ENCODE results near the gene TARS3. TPM values are rescaled to one million over a fixed set of nuclear protein-coding genes. Genes with fewer than 3 reads are reported as not detected.

Gene TARS3
- total RNA-seq, 1 donor from 2014 or later = 21.2 TPM

- no peaks in the 10 kb centered on the region for H4K20me1 ChIP-seq (ENCODE audit: low read depth)
- H3K36me3 ChIP-seq = no peaks in the 10 kb centered on the region
- no peak overlapping the region for H3K4me3 ChIP-seq
- H3K4me2 ChIP-seq = no peak overlapping the region
- no peak overlapping the region for H2AFZ ChIP-seq (replicated peaks)
- H3K4me1 ChIP-seq = no peaks in the 10 kb centered on the region
- H3K27ac ChIP-seq = no peak overlapping the region
- H3K9me3 ChIP-seq (ENCODE audit: low read depth) = peaks cover 5% of the 10 kb centered on the region
- H3F3A ChIP-seq (ENCODE audit: low read depth) = no peaks in the 10 kb centered on the region
- no peak overlapping the region for H3K4me3 Mint-ChIP-seq
- DNase-seq (ENCODE audit: low spot score) = no peak
- H3K9ac ChIP-seq = no peak overlapping the region
- no peaks in the 10 kb centered on the region for H3K79me2 ChIP-seq (ENCODE audit: low read depth)
- H3K4me1 Mint-ChIP-seq = peaks cover 10% of the 10 kb centered on the region
- peaks cover 17% of the 10 kb centered on the region for H3K36me3 Mint-ChIP-seq
- no peaks in the 10 kb centered on the region for H3K27me3 Mint-ChIP-seq (ENCODE audit: insufficient read depth, low read depth)
- no peaks in the 10 kb centered on the region for H3K27me3 ChIP-seq
- H3K9me3 Mint-ChIP-seq = peaks cover 23% of the 10 kb centered on the region
- TF ChIP-seq EZH2 (IDR thresholded peaks at IDR 0.05) (no peak), EZH2phosphoT487 (IDR thresholded peaks at IDR 0.05) (no peak)
- TF ChIP-seq, protein P1, sequence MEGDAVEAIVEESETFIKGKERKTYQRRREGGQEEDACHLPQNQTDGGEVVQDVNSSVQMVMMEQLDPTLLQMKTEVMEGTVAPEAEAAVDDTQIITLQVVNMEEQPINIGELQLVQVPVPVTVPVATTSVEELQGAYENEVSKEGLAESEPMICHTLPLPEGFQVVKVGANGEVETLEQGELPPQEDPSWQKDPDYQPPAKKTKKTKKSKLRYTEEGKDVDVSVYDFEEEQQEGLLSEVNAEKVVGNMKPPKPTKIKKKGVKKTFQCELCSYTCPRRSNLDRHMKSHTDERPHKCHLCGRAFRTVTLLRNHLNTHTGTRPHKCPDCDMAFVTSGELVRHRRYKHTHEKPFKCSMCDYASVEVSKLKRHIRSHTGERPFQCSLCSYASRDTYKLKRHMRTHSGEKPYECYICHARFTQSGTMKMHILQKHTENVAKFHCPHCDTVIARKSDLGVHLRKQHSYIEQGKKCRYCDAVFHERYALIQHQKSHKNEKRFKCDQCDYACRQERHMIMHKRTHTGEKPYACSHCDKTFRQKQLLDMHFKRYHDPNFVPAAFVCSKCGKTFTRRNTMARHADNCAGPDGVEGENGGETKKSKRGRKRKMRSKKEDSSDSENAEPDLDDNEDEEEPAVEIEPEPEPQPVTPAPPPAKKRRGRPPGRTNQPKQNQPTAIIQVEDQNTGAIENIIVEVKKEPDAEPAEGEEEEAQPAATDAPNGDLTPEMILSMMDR (IDR thresholded peaks at IDR 0.05) = no peak
- no peak overlapping the region for H3K27ac Mint-ChIP-seq
Observed at GRCh38 chr15:101623367-101624304, 100.6 kb downstream of the TARS3 start.

DNA sequence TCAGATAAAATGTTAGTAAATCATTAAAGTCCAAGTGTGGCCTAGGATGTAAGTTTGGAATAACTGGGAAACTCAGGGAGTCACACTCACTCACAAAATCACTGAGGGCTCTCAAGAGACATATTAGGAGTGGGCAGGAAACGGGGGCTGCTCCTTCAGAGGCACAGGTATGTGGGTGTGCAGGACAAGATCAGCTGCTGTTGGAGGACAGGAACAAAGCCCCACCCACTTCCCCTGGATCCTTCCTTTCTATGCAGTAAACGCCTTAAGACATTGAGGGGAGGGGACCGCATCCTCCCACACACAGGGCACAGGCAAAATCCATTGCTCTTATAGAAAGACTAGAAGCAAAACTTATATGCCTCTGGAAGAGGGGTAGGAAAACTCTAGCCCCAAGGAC, 102.3 kb downstream of the TARS3 start:
- H3K27ac Mint-ChIP-seq = no peak overlapping the region
- no peak for DNase-seq (ENCODE audit: low spot score)
- Histone ChIP-seq H3K36me3 (no peaks in the 10 kb centered on the region), H3K79me2 (ENCODE audit: low read depth) (no peaks in the 10 kb centered on the region), H3K4me2 (no peak overlapping the region), H4K20me1 (ENCODE audit: low read depth) (no peaks in the 10 kb centered on the region), H3K4me1 (peaks cover under 1% of the 10 kb centered on the region), H3K27ac (no peak overlapping the region), H3F3A (ENCODE audit: low read depth) (no peaks in the 10 kb centered on the region), H2AFZ (replicated peaks) (no peak overlapping the region), H3K9ac (no peak overlapping the region), H3K9me3 (ENCODE audit: low read depth) (peaks cover 5% of the 10 kb centered on the region), H3K27me3 (no peaks in the 10 kb centered on the region), H3K4me3 (no peak overlapping the region)
- H3K9me3 Mint-ChIP-seq = peaks cover 23% of the 10 kb centered on the region
- H3K36me3 Mint-ChIP-seq = peaks cover 17% of the 10 kb centered on the region
- H3K27me3 Mint-ChIP-seq (ENCODE audit: insufficient read depth, low read depth) = no peaks in the 10 kb centered on the region
- H3K4me1 Mint-ChIP-seq = peaks cover 22% of the 10 kb centered on the region
- TF ChIP-seq EZH2phosphoT487 (IDR thresholded peaks at IDR 0.05) (no peak), EZH2 (IDR thresholded peaks at IDR 0.05) (no peak)
- TF ChIP-seq, protein P1 (IDR thresholded peaks at IDR 0.05) = no peak
- H3K4me3 Mint-ChIP-seq = no peak overlapping the region

GRCh38 chr15:101620671-101621070, 103.6 kb downstream of the TARS3 start:
- no peaks in the 10 kb centered on the region for H3K36me3 ChIP-seq
- H4K20me1 ChIP-seq (ENCODE audit: low read depth) = no peaks in the 10 kb centered on the region
- peaks cover 20% of the 10 kb centered on the region for H3K9me3 Mint-ChIP-seq
- H3K4me1 ChIP-seq = peaks cover 13% of the 10 kb centered on the region
- H3K36me3 Mint-ChIP-seq = peaks cover 13% of the 10 kb centered on the region
- no peak overlapping the region for H3K4me2 ChIP-seq
- H3K4me3 ChIP-seq = no peak overlapping the region
- TF ChIP-seq, protein P1 (IDR thresholded peaks at IDR 0.05) = no peak
- TF ChIP-seq EZH2 (IDR thresholded peaks at IDR 0.05) = no peak
- TF ChIP-seq EZH2phosphoT487 (IDR thresholded peaks at IDR 0.05) = no peak
- H3K27ac Mint-ChIP-seq = no peak overlapping the region
- H3K4me1 Mint-ChIP-seq = peaks cover 32% of the 10 kb centered on the region
- no peaks in the 10 kb centered on the region for H3F3A ChIP-seq (ENCODE audit: low read depth)
- no peaks in the 10 kb centered on the region for H3K27me3 ChIP-seq
- H3K27me3 Mint-ChIP-seq (ENCODE audit: insufficient read depth, low read depth) = peaks cover 1% of the 10 kb centered on the region
- no peaks in the 10 kb centered on the region for H3K79me2 ChIP-seq (ENCODE audit: low read depth)
- H2AFZ ChIP-seq (replicated peaks) = no peak overlapping the region
- no peak overlapping the region for H3K4me3 Mint-ChIP-seq
- no peak overlapping the region for H3K27ac ChIP-seq
- H3K9ac ChIP-seq = no peak overlapping the region
- no peak for DNase-seq (ENCODE audit: low spot score)
- peaks cover 5% of the 10 kb centered on the region for H3K9me3 ChIP-seq (ENCODE audit: low read depth)
